GF-D8 (cell line): ENCODE data around the gene SPOCK3.
"Not testable (repeated sequence)": the region's sequence is repeated elsewhere in the genome, so short reads cannot be mapped to it uniquely, and the experiment has no call there.

Source experiments
- DNase-seq: peaks from one replicate; lab custom pipeline; 2025; lab: John Stamatoyannopoulos, UW

SPOCK3 gene

DNA sequence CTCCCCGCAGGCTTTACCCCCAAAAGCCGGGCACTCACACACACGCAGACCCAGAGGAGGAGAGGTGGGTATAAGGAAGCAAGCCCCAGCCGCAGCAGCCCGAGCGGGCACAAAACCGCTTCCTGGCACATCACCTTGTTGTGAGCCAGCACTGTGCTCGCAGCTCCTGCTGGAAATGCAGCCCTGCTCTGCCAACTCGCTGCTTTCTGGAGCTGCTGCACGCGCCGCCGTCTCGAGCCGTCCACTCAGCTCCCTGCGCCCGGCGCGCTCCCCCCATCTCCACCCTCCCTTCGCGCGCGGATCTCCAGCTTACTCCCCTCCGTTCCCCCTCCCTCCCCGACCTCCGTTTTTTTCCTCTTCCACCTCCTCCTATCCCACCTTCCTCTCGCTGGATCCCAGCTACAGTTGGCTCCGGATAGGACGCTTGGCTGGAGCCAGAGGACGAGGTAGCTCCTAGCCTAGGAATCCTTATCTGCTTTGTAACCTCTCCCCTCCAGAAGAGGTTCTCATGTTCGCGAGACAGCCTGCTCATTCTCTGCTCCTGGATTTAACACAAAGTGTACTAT, at the start of gene SPOCK3:
Gene SPOCK3, minus strand, starts transcription at position 179 of the 566 bp plus-strand sequence.
- DNase-seq, result no peak

DNA sequence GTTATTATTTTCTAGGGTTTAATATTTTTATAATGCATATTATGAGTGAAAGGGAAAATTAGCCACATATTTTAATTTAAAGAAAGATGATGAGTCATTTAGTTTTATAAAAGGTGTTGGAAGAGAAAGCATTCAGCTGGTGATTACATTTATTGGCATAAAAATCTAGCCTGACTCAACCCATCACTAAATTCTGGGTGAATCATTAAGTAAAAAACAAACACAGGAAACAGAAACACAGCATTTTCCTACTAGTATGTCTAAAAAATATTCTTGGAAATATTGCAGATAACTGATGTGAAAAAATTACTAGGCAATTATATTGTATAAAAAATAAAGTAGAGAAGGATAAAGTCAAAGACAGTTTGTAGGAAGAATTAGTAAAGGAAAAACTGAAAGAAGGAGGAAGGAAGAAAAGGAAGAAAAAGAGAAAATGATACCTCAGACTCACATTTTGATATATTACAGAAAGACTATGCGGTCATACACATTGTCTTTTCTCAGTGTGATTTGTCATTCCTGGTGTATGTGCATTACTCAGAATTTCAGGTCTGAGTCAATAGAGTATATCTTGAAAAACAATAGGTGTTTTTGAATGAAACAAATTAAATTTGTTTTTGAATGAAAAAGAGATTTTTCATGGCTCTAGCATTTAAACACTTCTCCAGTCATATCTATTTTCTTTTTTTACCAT, 48.0 kb upstream of the SPOCK3 start:
- no peak for DNase-seq

DNA sequence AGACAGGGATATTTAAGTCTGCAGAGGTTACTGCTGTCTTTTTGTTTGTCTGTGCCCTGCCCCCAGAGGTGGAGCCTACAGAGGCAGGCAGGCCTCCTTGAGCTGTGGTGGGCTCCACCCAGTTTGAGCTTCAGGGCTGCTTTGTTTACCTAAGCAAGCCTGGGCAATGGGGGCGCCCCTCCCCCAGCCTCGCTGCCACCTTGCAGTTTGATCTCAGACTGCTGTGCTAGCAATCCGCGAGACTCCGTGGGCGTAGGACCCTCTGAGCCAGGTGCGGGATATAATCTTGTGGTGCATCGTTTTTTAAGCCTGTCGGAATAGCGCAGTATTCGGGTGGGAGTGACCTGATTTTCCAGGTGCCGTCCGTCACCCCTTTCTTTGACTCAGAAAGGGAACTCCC, 47.3 kb upstream of the SPOCK3 start:
- DNase-seq, result not testable (repeated sequence)

DNA sequence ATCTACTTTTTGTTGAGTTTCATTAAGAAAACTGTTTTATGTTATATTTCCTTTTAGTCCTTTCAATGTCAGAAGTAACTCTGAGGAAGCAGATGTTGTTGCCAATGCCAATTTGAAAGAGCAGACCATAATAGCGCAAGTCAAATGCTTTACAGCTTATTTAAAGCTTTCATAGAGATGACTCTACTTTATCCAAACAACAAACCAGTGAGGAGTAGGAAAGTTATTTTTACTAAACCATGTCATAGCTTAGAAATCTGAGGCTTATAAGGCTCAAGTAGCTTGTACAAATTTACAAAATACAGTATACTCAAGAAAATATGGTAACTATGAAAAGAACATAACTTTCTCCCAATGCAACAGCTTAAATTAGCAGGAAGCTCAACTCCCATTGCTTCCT, 40.1 kb upstream of the SPOCK3 start:
- no peak for DNase-seq

DNA sequence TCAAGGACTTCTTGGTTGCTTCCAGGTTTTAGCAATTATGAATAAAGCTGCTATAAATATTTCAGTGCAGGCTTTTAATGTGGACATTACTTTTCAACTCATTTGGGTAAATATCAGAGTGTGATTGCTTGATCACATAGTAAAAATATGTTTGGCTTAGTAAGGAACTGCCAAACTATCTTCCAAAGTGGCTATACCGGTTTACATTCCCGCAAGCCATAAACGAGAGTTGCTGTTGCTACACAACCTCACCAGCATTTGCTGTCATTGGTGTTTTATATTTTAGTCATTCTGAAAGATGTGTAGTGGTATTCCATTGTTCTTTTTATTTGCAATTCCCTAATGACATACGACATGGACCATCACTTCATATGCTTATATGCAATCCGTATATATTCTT, 30.9 kb upstream of the SPOCK3 start:
- no peak for DNase-seq

DNA sequence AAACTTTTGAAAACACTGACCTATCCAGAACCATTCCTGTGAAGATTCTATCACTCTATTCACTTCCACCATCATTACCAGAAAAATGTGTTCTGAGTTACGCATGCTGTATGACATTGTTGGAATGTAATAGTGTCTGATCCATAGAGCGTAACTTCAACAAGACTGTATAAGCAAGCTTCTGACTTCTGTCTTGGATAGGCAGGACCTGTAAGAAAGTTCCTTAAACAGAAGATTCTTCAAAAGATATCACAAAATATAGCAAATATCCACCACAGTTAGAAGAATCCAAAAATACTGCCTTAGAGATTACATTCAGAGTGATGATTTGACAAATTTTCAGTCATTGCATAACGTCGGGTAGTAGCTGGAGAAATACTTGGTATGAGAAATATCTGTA, 14.0 kb upstream of the SPOCK3 start:
- no peak for DNase-seq

DNA sequence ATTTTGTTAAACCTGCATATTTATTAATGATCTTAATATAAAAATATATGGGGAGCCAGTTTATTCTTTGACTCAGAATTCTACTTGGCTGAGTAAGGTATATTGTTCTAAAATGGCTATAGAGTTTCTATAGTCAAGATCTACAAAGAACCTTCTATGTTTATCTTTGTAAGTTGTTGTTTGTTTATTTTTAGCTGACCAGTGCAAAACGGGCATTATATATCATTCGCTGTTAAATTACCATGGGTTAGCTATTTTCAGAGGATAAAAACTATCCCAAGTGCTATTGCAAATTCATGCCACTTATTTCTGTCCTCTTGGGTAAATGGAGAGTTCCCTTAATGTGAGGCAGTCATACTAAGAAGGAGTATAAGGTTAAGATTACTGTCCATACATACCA, 5.3 kb upstream of the SPOCK3 start:
- no peak for DNase-seq

DNA sequence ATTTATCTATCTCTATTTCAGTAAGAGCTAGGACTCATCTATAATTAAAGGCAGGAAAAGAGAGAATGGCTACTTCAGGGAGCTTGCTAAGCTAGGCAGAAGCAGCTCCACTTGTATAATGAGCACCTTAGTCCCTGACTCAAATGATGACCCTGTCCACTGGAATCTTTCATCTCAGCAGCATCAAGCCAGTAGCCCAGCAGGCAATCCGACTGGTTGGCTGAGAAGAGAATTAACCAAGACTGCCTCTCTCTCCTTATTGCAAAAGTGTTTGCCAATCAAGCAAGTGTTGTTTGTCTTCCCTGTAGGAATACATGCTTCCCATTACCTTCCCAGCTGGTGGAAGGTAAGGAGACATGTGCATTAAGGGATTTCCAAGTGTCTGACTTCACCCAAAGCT, 3.9 kb upstream of the SPOCK3 start:
- no peak for DNase-seq

DNA sequence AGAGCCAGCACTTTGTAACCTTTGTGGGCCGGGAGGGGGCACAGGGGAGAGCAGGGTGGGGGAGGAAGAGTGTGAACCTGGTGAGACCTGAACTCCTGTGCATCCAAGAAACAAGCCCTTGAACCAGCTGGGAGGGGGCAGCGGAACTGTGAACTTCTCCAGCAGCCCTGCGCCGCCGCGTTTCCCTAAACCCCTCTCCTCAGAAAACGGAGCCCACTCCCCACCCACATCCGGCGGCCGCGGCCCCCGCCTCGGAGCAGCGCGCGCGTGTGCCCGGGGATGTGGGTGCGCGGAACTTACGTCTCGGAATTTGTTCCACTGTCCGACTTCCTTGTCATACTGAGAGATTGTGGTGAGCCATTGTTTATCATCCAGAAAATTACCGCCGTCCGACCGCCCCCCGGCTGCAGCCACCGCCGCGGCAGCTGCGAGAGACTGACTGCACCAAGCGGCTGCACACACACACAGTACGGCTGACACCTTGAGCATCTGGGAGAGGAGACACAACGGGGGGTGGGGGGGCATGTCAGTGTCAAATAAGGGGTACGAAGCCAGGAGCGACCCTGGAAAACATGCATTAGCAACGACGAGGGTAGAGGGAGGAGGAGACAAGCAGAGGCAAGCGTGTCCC, 494 bp downstream of the SPOCK3 start:
- DNase-seq, result no peak

DNA sequence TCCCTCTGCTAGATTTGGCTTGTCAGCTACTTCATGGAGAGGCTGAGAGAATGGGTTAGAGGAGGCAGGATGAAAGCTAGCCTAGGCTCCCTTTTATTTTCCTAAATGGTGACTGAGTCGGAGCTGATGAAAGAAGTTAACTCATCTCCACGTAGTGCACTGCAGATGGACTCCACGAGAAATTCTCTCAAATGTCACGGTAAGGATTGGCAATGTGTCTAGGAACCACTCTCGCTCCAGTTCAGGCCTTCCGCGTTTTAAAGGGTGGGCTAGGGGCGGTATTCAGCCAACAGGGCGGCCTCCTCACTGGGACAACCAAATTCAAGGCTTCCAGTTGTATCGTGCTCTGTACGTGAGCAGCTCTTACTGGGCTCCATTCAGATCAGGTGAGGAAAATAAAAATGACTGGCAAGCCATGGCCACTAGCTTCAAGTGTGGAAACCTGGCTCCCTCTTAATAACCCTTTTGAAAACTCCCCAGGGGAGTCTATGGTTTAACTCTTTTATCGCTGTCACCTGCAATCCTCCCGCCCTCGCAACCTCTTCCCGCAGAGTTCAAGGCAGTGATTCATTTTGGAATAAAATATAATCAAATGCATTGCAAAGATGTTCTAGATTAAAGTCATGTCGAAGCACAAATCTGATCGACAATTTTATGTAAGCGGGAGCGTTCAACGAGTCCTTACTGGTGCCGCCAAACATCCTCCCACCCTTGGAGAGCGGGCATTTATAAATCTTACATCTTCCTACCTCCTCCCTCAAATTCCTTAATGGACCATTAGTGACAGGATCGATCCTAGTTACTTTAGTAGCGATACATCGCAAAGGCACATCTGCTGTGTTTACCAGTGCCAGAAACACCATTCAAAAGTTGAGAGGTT, 1.2 kb downstream of the SPOCK3 start:
- no peak for DNase-seq

DNA sequence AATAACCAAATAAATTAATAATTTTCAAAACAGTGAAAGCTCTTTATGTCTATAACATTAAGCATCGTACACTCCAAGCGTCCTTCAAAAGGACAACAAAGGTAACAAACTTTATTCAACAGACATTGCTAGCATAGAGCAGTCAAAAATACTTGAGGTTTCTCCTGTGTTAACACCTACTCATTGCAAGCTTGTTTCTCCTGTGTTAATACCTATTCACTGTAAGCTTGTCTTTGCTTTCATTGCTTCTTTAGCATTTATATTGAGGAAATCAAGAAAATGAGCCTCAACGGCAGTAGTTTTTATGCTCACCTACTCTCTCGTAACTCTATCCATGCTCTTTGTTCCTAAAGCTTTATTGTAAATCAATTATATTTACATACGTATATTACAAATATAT, 3.5 kb downstream of the SPOCK3 start:
- DNase-seq, result no peak

DNA sequence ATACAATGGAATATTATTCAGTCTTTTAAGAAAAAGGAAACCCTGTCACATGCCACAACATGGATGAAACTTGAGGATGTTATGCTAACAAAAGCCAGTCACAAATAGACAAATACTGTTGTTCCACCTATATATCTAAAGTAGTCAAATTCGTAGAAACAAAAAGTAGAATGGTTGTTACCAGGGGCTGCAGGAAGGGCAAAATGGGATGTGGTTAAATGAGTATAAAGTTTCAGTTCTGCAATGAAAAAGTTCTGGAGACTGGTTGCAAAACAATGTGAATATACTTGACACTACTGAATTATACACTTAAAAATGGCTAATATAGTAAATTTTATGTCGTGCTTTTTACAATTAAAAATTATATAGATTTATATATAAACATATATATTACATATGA, 12.2 kb downstream of the SPOCK3 start:
- no peak for DNase-seq

DNA sequence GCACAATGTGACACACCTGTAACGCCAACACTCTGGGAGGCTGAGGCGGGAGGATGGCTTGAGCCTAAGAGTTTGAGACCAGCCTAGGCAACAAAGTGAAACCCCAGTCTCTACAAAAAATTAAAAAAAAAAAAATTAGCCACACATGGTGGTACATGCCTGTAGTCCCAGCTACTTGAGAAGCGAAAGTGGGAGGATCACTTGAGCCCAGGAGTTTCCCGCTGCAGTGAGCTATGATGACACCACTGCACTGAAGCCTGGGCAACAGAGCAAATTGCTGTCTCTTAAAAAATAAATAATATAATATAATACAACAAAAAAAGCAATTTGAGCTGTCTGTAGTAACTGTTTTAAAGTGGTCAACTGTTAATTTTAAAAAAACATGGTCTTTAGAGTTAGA, 13.2 kb downstream of the SPOCK3 start:
- no peak for DNase-seq

DNA sequence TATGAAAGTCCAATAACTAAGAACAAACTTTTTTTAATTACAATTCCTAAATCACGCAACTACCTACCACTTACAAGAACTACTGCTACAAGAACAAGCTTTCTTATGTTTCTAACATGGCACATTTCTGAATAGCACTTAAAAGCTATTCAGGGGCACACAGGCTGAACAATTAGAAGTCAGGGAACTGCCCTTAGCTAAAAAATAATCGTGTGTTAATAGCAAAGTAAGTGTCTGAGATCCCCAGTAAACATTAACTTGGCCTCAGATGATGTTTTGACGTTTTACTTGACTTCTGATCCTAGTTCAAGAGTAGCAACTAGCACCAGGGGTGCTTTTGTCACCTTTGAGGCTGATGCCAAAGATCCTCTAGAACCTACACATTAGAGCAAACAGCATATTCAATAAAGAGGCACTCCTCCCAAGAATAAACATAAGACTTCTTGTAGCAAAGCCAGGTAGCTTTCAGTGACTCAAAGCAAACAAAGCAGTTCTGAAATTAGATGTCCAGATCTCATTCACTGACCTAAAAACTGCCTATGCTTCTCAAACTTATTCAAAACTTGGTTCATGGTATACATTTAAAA, 16.2 kb downstream of the SPOCK3 start:
- no peak for DNase-seq

DNA sequence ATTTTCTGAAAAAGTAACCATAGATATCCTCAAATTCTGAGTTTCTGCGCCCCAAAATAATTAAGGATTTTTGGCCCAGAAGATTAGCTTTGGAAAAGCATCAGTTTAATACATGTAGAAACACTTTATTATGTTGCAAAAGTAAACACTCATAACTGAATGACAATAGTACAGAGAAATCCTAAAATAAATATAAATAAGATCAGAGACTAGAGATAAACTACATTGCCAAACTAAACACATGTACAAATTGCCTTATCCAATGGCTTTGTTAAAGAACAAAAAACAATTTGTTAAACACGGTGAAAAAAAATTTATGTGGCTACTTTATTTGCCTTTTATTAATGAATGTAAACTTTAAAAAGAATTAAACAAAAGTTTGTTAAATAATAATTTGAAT, 17.5 kb downstream of the SPOCK3 start:
- no peak for DNase-seq

DNA sequence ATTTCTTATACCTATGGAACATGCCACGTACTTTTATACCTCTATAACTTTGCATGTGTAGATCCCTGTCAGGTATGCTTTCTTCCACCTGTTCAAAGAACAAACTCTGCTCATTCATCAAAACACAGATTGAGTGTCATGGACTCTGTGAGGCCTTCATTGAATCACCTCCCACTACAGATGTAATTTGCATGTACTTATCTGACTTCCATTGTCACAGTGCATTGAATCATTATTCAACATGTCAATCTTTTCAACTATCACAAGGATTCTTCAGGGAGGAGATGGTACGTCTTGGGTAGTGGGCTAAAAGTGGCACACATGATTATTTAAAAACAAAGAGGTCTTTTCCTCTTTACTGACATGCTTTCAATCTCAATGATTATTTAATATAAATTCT, 24.1 kb downstream of the SPOCK3 start:
- DNase-seq, result no peak

DNA sequence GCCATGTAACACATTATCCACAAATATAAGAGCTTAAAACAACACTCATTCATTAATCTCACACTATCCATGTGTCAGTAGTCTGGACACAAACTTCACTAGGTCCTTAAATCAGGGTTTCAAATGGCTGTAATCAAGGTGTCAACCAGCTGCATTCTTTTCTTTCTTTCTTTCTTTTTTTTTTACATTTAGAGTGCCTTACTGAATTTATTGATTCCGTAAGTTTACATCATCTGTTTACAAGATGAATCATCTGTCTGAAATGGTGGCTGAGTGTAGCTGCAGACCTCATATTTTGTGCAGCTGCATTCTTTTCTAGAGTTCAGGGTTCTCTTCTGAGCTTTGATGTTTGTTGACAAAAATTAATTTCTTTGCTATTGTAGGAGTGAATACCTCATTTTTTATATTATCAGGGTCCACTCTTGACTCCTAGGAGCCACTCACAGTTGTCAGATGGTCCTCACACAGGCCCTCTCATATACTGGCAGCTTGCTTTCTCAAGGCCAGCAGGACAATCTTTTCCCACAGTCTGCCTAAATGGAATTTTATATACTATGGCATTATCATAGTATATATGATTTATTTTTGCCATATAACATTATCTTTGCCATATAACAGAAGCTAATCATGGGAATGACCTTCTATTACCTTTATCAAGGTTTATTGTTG, 37.8 kb downstream of the SPOCK3 start:
- DNase-seq, result no peak

DNA sequence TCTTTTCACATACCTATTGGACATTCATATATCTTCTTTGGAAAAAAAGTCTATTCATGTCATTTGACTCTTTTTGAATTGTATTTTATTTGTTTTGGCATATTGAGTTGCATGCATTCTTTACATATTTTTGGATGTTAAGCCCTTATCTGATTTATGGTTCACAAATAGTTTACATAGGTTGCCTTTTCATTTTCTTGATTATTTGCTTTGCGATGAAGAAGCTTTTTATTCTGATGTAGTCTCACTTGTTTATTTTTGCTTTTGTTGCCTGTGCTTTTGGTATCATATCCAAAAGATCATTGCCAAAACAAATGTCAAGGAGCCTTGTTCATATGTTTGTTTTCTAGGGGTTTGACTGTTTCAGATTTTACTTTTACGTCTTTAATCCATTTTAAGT, 43.9 kb downstream of the SPOCK3 start:
- no peak for DNase-seq

DNA sequence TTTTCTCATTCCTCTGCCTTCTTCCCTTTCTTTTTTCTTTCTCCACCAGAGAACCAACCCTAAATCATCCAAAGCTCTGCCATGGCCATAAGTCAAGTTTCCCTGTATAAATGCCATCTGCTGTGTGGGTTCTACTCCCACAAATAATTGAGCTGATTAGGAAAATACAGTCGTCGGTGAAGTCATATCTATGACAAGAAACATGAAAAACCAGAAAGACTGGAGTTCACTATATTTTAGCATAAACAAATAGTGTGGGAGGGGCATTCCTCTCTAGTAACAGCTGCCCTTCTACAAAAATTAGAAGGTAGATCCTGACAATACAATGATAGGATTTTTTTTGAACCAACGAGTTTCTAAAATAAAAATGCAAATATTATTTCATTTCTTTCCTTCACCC, 48.8 kb downstream of the SPOCK3 start:
- no peak for DNase-seq

DNA sequence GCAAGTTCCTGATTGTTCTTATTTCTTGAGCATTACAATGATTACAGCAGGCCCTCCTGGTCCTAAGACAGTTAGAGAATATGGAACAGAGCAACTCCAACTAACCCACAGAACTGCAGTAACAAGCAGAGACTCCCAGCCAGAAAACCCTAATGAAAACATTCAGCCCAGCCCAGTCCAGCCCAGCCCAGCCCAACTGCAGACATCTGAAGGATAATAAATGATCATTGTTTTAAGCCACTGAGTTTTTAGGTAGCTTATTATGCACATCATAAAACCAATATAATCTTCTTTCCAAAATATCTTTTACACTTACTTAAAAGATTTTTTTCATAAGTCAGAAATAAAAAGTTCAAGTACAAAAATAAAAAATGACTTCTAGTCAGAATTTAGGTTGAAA, 51.3 kb downstream of the SPOCK3 start:
- DNase-seq, result no peak

DNA sequence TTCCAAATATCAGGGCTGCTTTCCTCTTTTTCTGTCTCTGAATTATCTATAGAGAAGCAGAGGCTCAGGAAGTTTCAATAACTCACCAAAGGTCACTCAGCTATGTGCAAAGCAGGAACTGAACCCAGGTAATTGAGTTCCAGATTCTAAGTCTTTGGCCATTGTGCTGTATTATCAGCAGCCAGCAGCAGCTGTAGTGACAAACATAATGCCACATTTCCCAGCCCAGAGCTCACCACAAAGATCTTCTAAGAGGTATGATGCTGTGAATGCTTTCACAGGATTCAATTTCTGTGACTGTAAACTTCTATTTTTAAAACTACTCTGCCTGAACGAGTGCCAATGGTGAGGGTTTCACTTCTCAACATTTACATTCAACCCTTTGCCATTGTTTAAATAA, 56.4 kb downstream of the SPOCK3 start:
- DNase-seq, result no peak
